Fibroblast of mammary gland (primary cell): ENCODE measurements around the gene ANAPC5.

ENCODE experiments used
- DNase-seq: peaks from one replicate; pipeline ENCODE4 v3.0.0-alpha.2; 2010; ENCODE audit warnings: low read depth
- H3K4me3 ChIP-seq: 2 replicates; pipeline ENCODE4 v1.5.1; 2011; ENCODE audit warnings: low read depth, mild to moderate bottlenecking, low read length, moderate library complexity; ENCODE audit not compliant: control insufficient read depth
- TF ChIP-seq, protein P1 (sequence below): conservative IDR thresholded peaks from 2 replicates; pipeline ENCODE4 v1.5.1; 2011; ENCODE audit warnings: low read depth, low read length, inconsistent platforms; ENCODE audit not compliant: control insufficient read depth, insufficient read depth

The ANAPC5 gene

GRCh38 chr12:121274036-121274763 lies 78.0 kb downstream of the ANAPC5 start:
- no peak for DNase-seq
- TF ChIP-seq, protein P1, sequence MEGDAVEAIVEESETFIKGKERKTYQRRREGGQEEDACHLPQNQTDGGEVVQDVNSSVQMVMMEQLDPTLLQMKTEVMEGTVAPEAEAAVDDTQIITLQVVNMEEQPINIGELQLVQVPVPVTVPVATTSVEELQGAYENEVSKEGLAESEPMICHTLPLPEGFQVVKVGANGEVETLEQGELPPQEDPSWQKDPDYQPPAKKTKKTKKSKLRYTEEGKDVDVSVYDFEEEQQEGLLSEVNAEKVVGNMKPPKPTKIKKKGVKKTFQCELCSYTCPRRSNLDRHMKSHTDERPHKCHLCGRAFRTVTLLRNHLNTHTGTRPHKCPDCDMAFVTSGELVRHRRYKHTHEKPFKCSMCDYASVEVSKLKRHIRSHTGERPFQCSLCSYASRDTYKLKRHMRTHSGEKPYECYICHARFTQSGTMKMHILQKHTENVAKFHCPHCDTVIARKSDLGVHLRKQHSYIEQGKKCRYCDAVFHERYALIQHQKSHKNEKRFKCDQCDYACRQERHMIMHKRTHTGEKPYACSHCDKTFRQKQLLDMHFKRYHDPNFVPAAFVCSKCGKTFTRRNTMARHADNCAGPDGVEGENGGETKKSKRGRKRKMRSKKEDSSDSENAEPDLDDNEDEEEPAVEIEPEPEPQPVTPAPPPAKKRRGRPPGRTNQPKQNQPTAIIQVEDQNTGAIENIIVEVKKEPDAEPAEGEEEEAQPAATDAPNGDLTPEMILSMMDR: no peak
- no peak overlapping the region for H3K4me3 ChIP-seq

GRCh38 chr12:121273364-121273896 lies 78.8 kb downstream of the ANAPC5 start:
- DNase-seq: no peak
- TF ChIP-seq, protein P1: no peak
- no peak overlapping the region for H3K4me3 ChIP-seq

DNA sequence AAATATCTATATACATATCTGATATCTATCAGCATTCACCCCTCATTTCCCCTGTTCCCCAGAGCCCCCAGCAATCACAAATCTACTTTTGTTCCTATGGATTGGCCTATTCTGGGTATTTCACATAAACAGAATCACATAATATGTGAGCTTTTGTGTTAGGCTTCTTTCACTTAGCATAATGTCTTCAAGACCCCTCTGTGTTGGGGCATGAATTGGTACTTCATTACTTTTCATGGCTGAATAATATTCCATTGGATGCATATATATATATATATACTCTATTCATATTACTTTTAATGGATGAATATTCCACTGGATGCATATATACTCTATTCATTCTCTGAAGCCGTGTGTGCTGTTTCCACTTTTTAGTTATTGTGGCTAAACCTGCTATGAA lies 84.4 kb downstream of the ANAPC5 start:
- H3K4me3 ChIP-seq: no peak overlapping the region
- DNase-seq: no peak
- TF ChIP-seq, protein P1: no peak

GRCh38 chr12:121264951-121265515 lies 87.2 kb downstream of the ANAPC5 start:
- no peak overlapping the region for H3K4me3 ChIP-seq
- TF ChIP-seq, protein P1: no peak
- DNase-seq: no peak

DNA sequence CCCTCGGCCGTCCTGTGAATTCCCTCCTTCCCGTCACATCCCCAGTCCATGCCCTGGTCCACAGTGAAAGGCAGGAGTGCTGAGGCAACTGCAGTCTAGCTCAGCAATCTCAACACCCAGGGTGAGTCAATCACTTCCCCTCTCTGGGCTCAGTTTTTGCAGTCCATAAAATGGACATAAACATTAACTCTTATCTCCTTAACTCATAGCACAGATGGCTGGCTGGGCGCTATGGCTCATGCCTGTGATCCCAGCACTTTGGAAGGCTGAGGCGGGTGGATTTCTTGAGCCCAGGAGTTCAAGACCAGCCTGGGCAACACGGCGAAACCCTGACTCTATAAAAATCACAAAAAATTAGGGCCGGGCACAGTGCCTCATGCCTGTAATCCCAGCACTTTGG lies 88.1 kb downstream of the ANAPC5 start:
- H3K4me3 ChIP-seq: no peak overlapping the region
- TF ChIP-seq, protein P1: no peak

GRCh38 chr12:121263206-121263935 lies 88.8 kb downstream of the ANAPC5 start:
- no peak for DNase-seq
- TF ChIP-seq, protein P1: no peak
- no peak overlapping the region for H3K4me3 ChIP-seq

More for the DNA sequence above, 88.1 kb downstream of the ANAPC5 start:
- no peak for DNase-seq
